GM19438 (cell line): ENCODE measurements around the gene GRID1.
"Not testable (repeated sequence)": the region's sequence is repeated elsewhere in the genome, so short reads cannot be mapped to it uniquely, and the experiment has no call there.

Experiments used
- ATAC-seq: cut with Tn5 transposase; IDR thresholded peaks from one replicate; pipeline ENCODE4 v1.9.1; 2021; ENCODE audit warnings: low read depth; ENCODE audit not compliant: unreplicated experiment

The GRID1 gene

DNA sequence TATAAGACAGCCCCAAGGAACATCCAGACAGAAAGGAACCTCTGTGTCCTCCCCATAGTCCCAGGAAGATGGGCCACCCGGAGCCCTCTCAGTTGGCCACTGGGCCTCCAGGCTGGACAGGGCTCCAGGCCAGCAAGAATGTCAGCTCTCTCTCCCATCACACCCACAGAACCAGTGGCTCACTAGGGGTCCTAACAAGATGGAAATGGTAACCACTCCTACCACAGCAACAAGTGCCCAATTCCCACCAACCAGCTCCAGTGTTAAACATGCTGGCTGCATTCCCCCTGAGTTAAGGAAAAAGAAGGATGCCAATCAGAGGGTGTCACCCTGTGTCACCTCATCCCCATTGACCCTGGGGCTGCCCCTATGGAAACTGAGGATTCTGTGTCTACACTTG lies 333.0 kb downstream of the GRID1 start:
- no peak for ATAC-seq

DNA sequence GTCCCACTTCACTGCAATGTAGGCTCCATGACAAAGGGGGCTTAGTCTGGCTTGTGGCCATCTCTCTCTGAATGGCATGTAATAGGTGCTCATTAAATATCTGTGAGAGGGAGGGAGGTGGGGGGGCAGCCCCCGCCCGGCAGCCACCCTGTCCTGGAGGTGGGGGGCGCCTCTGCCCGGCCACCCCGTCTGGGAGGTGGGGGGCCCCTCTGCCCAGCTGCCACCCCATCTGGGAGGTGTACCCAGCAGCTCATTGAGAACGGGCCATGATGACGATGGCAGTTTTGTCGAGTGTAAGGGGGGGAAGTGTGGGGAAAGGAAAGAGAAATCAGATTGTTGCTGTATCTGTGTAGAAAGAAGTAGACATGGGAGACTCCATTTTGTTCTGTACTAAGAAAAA lies 334.5 kb downstream of the GRID1 start:
- not testable (repeated sequence) for ATAC-seq

DNA sequence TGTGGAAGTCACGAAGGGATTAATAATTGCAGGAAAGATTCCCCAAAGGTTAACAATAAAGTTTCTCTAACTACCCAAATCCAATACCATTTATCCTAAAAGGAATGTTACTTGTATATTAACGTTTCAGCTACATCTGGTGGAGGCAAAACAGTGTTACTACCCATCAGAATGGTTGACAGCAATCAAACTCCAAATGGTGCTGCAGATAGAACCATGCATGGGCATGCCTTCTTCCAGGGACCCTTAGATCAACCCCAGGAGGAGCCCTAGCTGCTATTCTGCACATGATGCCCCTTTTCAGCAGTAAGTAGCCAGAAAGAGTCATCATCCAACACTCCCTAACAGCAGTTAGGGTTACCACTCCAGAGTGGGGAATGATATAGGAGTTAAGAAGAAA lies 336.3 kb downstream of the GRID1 start:
- no peak for ATAC-seq

DNA sequence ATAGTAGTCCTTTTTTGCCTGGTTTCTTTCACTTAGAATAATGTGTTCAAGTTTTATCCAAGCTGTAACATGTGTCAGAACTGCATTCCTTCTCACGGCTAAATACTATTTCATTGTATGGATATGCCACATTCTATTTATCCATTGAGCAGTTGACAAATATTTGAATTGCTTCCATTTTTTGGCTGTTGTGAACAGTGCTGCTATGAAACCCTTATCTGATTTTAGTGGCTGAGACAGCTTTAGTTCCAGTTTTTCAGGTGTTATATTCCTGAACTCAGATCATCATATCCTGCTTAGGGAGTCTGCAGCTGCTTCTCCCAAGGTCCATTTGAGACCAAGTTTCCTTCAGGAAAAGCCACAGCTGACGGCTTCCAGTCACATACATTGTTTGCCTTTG lies 339.2 kb downstream of the GRID1 start:
- ATAC-seq = no peak

GRCh38 chr10:86025509-86025908 lies 341.1 kb downstream of the GRID1 start:
- ATAC-seq = no peak

- ATAC-seq = no peak
These were observed 342.1 kb downstream of the GRID1 start for GRCh38 chr10:86024281-86025041.

DNA sequence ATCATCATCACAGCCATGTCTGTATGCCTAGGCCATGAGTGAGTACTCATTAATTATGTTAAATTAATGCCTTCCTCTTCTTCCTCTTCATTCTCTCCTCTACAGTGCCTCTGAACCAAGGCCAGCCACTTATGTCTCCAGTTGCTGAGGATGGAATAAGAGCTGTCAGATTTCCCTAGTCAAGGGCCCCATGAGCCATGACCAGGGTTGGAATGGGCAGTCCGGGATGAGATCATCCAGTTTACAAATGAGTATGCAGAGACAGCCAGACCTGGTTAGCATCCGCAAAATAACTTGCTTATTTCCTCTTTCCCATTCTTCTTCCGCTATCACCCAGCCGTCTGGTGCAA lies 342.7 kb downstream of the GRID1 start:
- no peak for ATAC-seq

DNA sequence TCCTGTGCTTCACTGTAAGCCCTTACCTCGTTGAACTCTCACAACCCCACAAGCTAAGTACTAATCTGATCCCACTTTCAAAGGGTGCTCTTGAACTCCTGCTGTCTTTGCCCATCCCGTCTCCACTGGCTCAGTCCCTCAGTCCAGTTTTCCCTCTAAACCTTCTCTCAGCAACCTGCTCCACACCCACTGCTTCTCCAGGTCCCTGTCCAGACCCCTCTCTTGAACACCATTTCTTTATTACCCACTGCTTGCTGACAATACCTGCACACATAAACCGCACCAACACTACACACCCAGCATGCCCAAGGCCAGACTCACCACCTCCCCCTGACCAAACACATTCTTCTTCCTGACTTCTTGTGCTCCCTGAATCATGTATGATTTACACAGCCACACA lies 343.3 kb downstream of the GRID1 start:
- no peak for ATAC-seq

- no peak for ATAC-seq
These were observed 343.7 kb downstream of the GRID1 start for GRCh38 chr10:86022906-86023305.

DNA sequence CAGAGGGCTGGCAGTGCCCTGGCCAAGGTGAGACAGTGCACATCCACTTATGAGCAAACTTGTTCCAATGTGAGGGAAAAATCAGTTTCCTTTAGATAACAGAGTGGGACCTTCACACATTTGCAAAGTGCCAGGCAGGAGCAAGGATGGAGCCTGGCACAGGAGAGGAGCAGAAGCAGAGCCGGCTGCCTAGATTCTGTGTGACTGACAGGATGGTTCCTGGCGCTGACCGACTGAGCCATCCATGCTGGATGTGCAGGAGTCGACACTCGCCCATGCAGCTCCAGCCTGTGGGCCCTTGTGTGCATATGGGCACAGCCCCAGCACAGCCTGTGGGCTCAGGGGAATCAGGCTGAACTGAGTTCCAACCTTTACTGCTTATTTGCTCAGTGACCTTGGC lies 346.5 kb downstream of the GRID1 start:
- ATAC-seq = no peak

GRCh38 chr10:86019141-86019540 lies 347.5 kb downstream of the GRID1 start:
- no peak for ATAC-seq

GRCh38 chr10:86018735-86019058 lies 347.9 kb downstream of the GRID1 start:
- ATAC-seq = no peak

GRCh38 chr10:86017841-86018734 lies 348.5 kb downstream of the GRID1 start:
- ATAC-seq = no peak

DNA sequence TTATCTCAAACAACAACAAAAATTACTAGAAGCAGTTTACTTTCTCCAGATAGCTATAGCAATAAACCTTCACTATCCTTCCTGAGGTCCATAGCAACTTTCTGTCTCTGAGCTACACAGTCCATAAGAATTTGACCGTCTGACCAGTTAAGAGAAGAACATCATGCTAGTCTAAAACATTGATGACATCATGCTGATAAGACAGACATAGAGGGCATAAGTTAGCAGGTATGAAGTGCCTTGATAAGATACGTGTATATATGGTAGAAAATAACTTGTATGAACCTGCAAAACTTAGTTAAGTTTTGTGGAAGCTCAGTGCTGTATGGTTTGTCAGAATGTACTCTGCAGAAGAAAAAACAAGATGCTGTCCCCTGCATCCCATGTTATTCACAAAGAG lies 353.0 kb downstream of the GRID1 start:
- no peak for ATAC-seq

DNA sequence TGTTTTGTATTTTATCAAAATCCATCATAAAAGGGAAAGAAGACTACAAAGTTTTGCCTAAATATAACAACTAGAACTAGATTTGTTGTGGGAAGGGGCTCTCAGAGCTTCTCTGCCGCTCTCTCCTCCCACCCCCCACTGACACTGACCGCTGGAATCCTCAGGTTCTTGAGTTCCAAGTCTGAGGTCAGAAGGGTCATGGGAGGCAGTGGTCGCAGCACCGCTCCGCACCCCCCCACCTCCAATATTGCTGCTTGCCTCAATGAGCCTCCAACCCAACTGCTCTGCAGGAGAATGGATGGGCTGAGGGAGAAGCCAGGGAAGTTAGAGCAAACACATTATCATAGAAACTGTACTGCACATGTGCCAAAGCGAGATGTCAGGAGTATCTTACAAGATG lies 359.4 kb downstream of the GRID1 start:
- ATAC-seq = no peak

GRCh38 chr10:86004337-86004736 lies 362.3 kb downstream of the GRID1 start:
- ATAC-seq = no peak

DNA sequence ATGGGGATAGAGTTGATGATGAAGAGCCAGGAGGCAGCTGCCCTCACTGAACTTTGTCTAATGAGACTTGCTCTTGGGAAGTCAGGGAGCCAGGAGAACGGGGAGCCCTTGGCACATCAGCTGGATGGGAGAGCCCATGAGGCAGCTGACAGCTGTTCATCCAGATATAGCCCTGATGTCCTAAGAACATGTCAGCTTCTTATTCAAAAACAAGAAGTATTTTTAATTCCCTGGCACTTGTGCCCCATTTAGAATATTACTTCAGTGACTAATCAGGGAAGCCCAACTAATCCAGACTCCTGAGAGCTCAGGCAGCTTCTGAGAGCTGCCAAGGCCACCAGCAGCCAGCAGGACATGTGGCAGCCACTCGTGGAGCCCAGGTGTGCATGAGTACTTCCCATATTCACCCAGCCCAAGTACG lies 363.4 kb downstream of the GRID1 start:
- no peak for ATAC-seq

GRCh38 chr10:86001521-86001920 lies 365.1 kb downstream of the GRID1 start:
- no peak for ATAC-seq

- no peak for ATAC-seq
These were observed 369.1 kb downstream of the GRID1 start for GRCh38 chr10:85997544-85997943.

DNA sequence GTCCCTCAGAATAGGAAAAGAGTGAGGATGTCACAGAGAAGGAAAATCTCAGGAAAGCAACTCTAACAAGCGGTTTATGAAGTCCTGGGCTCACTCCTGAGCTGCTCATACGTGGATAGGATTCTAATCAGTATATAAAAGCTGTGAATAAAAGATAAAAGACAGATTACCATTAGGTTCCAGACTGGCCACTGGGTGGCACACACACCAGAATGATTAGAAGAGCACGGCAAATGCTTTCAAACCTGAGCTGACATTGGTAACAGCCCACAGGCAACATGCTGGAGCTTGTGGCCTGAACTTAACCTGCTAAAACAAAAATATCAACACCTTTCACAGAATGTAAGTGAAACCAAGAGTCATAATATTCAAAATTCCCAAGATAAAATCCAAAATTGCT lies 370.8 kb downstream of the GRID1 start:
- no peak for ATAC-seq

- ATAC-seq = no peak
These were observed 372.6 kb downstream of the GRID1 start for GRCh38 chr10:85993840-85994507.

DNA sequence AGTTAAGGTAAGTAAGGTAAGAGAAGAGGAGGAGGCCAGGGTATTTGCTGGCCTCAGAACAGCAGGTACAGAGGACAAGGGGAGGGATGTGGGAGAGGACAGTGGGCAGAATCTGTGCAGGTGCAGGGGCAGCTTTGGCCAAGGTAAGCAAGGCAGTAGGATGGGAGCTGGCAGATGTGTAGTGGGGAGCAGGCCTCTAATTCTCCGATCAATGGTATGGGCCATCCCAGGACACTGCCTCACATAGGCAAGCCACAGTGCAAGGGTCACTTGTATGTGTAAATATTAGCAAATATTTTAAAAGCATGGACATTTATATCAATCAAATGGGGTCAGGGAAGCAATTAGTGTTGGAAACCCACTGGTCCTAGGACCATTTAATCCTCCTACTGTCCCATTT lies 373.5 kb downstream of the GRID1 start:
- no peak for ATAC-seq
